RWPE2 (cell line): Measurements from ENCODE around the gene CSKMT.
A peak's percentile ranks its signal among the peaks of the same experiment; 100 is the strongest.

Source experiments
- ATAC-seq: fragments of 200-7000 bp; cut with Tn5 transposase; 3 replicates; pipeline ENCODE4 v1.9.1; 2021; ENCODE audit warnings: low read depth
- DNase-seq: peaks from one replicate; pipeline ENCODE4 v3.0.0-alpha.2; 2020; ENCODE audit warnings: low spot score
- H3K27ac ChIP-seq: fragments of 450-650 bp; 2 replicates; pipeline ENCODE4 v1.5.1; 2017; ENCODE audit warnings: mild to moderate bottlenecking; ENCODE audit not compliant: poor library complexity, severe bottlenecking
- H3K27me3 ChIP-seq: fragments of 250-450 bp; sonication (Bioruptor Pico); 2 replicates; pipeline ENCODE4 v1.5.1; 2021; ENCODE audit warnings: mild to moderate bottlenecking, moderate library complexity; ENCODE audit not compliant: insufficient read depth, poor library complexity, severe bottlenecking
- H3K36me3 ChIP-seq: fragments of 250-450 bp; sonication (Bioruptor Pico); 2 replicates; pipeline ENCODE4 v1.5.1; 2020; ENCODE audit warnings: low read depth, mild to moderate bottlenecking, moderate library complexity
- H3K4me1 ChIP-seq: fragments of 250-450 bp; sonication (Bioruptor Pico); 2 replicates; pipeline ENCODE4 v1.5.1; 2021; ENCODE audit warnings: mild to moderate bottlenecking, moderate library complexity; ENCODE audit not compliant: insufficient read depth, poor library complexity, severe bottlenecking
- H3K4me3 ChIP-seq: fragments of 250-450 bp; sonication (Bioruptor Pico); 2 replicates; pipeline ENCODE4 v1.5.1; 2021; ENCODE audit warnings: mild to moderate bottlenecking, moderate library complexity; ENCODE audit not compliant: severe bottlenecking
- H3K9me3 ChIP-seq: fragments of 250-450 bp; sonication (Bioruptor Pico); 2 replicates; pipeline ENCODE4 v1.5.1; 2021; ENCODE audit warnings: mild to moderate bottlenecking, moderate library complexity; ENCODE audit not compliant: severe bottlenecking
- TF ChIP-seq, protein P1 (sequence below): fragments of 450-650 bp; IDR thresholded peaks from one replicate; pipeline ENCODE4 v1.5.1; 2017; ENCODE audit warnings: mild to moderate bottlenecking, moderate library complexity; ENCODE audit not compliant: poor library complexity, severe bottlenecking

The CSKMT gene

DNA sequence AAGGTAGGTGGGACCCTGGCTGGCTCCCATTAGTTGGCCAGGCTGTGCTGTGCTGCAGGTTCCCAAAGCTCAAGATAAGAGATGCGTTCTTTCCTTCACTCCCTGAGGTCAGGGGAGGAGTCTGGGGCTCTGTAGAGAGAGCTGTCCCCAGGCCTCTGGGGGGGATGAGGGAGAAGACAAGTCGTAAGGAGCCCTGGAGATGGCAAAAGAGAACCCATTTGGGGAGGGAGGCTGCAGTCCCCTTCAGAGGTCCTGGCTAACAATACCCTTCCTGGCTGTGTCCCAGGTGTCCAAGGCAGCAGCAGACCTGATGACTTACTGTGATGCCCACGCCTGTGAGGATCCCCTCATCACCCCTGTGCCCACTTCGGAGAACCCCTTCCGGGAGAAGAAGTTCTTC, 43.3 kb downstream of the CSKMT start:
- Histone ChIP-seq H3K4me1 (peaks cover 2% of the 10 kb centered on the region), H3K36me3 (peaks cover 33% of the 10 kb centered on the region), H3K4me3 (peak overlapping the region; percentile 41), H3K9me3 (no peaks in the 10 kb centered on the region), H3K27ac (peak overlapping the region; percentile 81), H3K27me3 (no peaks in the 10 kb centered on the region)
- DNase-seq: no peak
- no peak for ATAC-seq
- TF ChIP-seq, protein P1, sequence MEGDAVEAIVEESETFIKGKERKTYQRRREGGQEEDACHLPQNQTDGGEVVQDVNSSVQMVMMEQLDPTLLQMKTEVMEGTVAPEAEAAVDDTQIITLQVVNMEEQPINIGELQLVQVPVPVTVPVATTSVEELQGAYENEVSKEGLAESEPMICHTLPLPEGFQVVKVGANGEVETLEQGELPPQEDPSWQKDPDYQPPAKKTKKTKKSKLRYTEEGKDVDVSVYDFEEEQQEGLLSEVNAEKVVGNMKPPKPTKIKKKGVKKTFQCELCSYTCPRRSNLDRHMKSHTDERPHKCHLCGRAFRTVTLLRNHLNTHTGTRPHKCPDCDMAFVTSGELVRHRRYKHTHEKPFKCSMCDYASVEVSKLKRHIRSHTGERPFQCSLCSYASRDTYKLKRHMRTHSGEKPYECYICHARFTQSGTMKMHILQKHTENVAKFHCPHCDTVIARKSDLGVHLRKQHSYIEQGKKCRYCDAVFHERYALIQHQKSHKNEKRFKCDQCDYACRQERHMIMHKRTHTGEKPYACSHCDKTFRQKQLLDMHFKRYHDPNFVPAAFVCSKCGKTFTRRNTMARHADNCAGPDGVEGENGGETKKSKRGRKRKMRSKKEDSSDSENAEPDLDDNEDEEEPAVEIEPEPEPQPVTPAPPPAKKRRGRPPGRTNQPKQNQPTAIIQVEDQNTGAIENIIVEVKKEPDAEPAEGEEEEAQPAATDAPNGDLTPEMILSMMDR: no peak

DNA sequence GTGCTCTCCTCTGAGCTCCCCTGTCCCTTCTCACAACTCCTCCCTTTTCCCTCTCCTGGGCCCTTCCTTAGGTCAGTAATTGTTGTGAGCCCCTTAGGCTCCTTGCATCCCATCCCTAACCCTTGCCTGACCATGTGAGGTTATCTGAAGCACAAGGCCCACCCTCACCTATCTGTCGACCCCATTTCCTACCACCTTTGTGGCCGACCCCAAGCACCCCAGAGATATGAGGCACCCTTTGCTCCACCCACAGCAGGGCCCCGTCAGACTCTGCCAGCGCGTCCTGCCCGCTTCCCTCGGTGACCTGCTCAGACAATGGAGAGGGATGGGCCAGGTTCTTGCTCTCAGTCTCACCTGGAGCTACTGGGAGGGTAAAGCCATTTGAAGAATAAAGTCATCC, 43.7 kb downstream of the CSKMT start:
- Histone ChIP-seq H3K27ac (peak overlapping the region; percentile 81), H3K27me3 (no peaks in the 10 kb centered on the region), H3K9me3 (no peaks in the 10 kb centered on the region), H3K4me3 (peak overlapping the region; percentile 41), H3K36me3 (peaks cover 37% of the 10 kb centered on the region), H3K4me1 (peaks cover 2% of the 10 kb centered on the region)
- TF ChIP-seq, protein P1: no peak
- peak; percentile 38 for ATAC-seq
- DNase-seq: peak; percentile 67

DNA sequence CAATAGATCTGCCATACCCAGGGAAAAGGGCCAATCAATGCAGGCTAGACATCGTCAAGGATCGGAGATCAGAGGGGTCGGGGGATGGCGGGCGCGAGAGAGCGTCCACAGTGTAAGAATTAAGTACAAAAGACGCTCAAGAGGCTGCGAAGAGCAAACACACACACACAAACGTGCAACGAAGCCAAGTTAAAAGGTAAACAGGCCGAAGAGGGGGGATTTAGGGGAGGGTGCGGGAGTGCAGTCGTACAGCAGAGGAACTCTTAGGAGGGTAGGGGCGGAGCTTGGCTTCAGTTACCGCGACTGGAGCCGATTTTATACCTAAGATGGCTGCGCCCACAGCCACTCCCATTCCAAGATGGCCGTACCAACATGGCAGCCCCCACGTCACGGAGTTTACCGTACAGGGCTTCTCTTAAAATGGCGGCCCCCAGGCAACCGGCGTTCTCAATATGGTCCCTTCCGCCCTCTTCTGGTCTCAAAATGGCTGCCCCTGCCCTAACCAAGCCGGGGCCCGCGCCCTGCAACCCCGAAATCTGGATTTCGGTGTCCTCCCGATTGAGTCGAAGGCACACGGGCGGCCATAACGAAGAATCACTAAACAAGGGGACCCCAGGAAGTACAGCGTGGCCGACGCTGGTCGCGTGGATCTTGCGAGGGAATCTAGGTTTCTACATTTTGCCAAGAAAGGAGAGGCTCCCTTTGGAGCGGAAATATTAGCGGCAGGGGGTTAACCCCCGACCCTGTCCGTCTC, 44.3 kb downstream of the CSKMT start:
- Histone ChIP-seq H3K36me3 (peaks cover 40% of the 10 kb centered on the region), H3K27me3 (no peaks in the 10 kb centered on the region), H3K9me3 (no peaks in the 10 kb centered on the region), H3K27ac (peak overlapping the region; percentile 81), H3K4me1 (peaks cover 2% of the 10 kb centered on the region), H3K4me3 (peak overlapping the region; percentile 41)
- peak; percentile 94 for DNase-seq
- ATAC-seq: peak; percentile 73
- TF ChIP-seq, protein P1: no peak

DNA sequence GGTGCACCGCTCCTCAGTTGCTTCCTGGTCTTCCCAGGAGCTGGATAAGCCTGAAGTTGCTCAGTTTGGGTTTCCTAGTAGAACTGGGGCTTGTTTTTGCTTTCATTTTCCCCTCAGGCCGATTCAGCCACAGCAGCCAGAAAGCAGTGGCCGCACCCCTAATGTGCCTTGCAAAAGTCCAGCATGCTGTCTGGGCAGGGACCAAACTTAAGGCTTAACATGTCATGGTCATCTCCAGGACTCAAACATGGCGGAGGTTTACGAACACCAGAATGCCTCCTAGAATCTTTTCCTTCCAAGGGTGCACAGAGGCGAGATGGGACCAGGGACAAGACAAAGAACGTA, 44.9 kb downstream of the CSKMT start:
- Histone ChIP-seq H3K4me1 (peaks cover 2% of the 10 kb centered on the region), H3K27me3 (no peaks in the 10 kb centered on the region), H3K27ac (peak overlapping the region; percentile 81), H3K36me3 (peaks cover 44% of the 10 kb centered on the region), H3K4me3 (peak overlapping the region; percentile 41), H3K9me3 (no peaks in the 10 kb centered on the region)
- DNase-seq (no peak), ATAC-seq (no peak)
- TF ChIP-seq, protein P1: no peak

DNA sequence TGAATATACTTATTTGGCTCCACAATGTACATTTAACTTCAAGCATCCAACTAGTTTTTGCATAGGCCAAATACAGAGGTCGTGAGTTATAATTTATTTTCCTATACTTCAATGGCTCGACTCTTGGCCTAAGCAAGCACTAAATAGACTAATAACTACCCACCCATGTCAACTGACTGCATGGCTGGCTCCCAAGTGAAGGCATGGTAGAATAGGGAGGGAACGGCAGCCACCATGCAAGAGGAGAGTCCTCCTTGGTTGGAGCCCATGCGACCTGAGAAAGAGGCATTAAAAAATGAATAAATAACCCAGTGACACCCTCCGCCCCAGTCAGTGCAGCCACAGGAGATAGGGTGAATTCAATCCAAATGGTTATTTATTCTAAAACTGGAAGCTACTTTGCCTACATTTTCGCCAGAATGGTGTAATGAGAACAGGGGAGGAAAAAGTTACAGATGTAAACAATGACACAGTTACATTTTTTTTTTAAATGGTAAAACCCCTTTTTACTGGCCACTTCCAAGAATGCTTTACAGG, 47.2 kb downstream of the CSKMT start:
- ATAC-seq (no peak), DNase-seq (no peak)
- Histone ChIP-seq H3K27me3 (no peaks in the 10 kb centered on the region), H3K4me3 (no peak overlapping the region), H3K4me1 (no peaks in the 10 kb centered on the region), H3K27ac (no peak overlapping the region), H3K9me3 (no peaks in the 10 kb centered on the region), H3K36me3 (peaks cover 66% of the 10 kb centered on the region)
- TF ChIP-seq, protein P1: no peak
